Psoas muscle (tissue), 8 donors: ENCODE results near the gene LNX1. TPM values are rescaled to one million over a fixed set of nuclear protein-coding genes. Genes with fewer than 3 reads are reported as not detected.

Experiments used
- ATAC-seq, 4 donors: fragments of 200-7000 bp; cut with Tn5 transposase; one replicate each; pipeline ENCODE4 v1.9.1; 2020; ENCODE audit warnings: moderate library complexity in 3 of 4, mild to moderate bottlenecking in 2 of 4
- DNase-seq, 2 donors: peaks; one replicate each; pipeline ENCODE4 v3.0.0-alpha.2; 2020
- H3K27ac ChIP-seq: fragments of 200-600 bp; one replicate; pipeline ENCODE4 v1.8.0; 2022
- H3K27me3 ChIP-seq, 3 donors: fragments of 200-600 bp in 1 of 3; one replicate each; pipeline versions ENCODE4 v1.6.1 to v1.8.0; 2013 to 2022; ENCODE audit warnings: low read length in 2 of 3, mild to moderate bottlenecking in 2 of 3, moderate library complexity in 1 of 3; ENCODE audit not compliant: insufficient read depth in 3 of 3
- H3K36me3 ChIP-seq, 2 donors: fragments of 200-600 bp in 1 of 2; one replicate each; pipeline versions ENCODE4 v1.6.1 to v1.8.0; 2013 to 2022; ENCODE audit warnings: low read depth in 1 of 2, mild to moderate bottlenecking in 1 of 2, moderate library complexity in 1 of 2; ENCODE audit not compliant: insufficient read depth in 1 of 2
- H3K4me1 ChIP-seq: fragments of 200-600 bp; one replicate; pipeline ENCODE4 v1.8.0; 2022
- H3K4me3 ChIP-seq: fragments of 200-600 bp; one replicate; pipeline ENCODE4 v1.8.0; 2022; ENCODE audit warnings: mild to moderate bottlenecking
- H3K9me3 ChIP-seq: fragments of 200-600 bp; one replicate; pipeline ENCODE4 v1.8.0; 2022
- WGBS, 3 donors: extraction: QIAGEN DNeasy Blood & Tissue Kit; methylation state at CpG; one replicate each; pipeline versions ENCODE4 v1.1.6 to v1.1.7; 2013; 5-methylcytosine and 5-hydroxymethylcytosine counted together
- intact Hi-C, 2 donors: fragments of 100-400 bp; cut with DNase I; formaldehyde crosslinking; loops; one replicate each; pipeline versions ENCODE4 v1.11.0 to v1.14.2; 2022
- polyA plus RNA-seq, 3 donors: library from polyadenylated mRNA; stranded (reverse); fragments of 200-250 nt; gene quantifications; one replicate each; pipeline ENCODE4 v1.2.3, GENCODE V29; 2013
- total RNA-seq, 4 donors: library from RNA; stranded (reverse); fragmentation: NEBNext Ultra II Directional in 2 of 4; extraction: Animal tissue kit (Norgen Biotek cat#: 25700) in 2 of 4; gene quantifications; one replicate each; pipeline versions ENCODE4 v1.2.1 to v1.2.4, GENCODE V29; 2021 to 2023
- TF ChIP-seq, protein P1 (sequence below): fragments of 200-600 bp; IDR thresholded peaks from one replicate; pipeline ENCODE4 v1.8.0; 2022; ENCODE audit warnings: antibody characterized with exemption
- donor health status: healthy with polysubstance abuse.
- donor health status: DM: no; HTN: no; CAD: no; lungs with moderate emphysema.
- donor health status: Bipolar disorder and iron deficiency.
- donor health status: healthy.
- donor health status: DM: yes; HTN: yes; CAD: no.
- donor health status: DM: no; HTN: no; CAD: no.
- donor health status: DM: no; HTN: no; CAD: no.
- donor health status: DM: yes; HTN: yes; CAD: no.

The LNX1 gene
- total and polyA plus RNA-seq, 7 donors: 2.1 to 13.9 (median 4.3) TPM

DNA sequence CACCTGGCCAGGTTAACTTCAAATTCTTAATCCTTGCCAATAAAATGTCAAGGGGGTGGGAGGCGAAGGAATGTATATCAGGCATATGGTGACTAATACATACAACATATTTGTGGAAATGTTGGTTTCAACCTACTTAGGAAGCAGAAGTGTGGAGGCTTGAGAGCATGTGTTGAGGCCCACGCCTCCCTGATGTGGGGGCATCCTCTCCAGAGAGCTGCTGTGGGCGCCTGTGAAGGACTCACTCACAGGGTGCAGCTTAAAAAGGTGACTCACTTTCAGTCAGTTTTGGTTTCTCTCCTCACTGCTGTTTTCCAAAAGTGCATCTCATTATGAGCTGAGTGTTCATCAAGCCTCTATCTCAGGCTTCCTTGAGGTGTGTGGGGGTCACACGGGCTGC is 27.5 kb downstream of the LNX1 start:
- ATAC-seq (no peak), DNase-seq (no peak)
- Histone ChIP-seq H3K36me3 (no peaks in the 10 kb centered on the region), H3K27me3 (no peaks in the 10 kb centered on the region), H3K27ac (no peak overlapping the region), H3K4me3 (no peak overlapping the region), H3K9me3 (no peaks in the 10 kb centered on the region), H3K4me1 (no peaks in the 10 kb centered on the region)
- WGBS, 3 donors: 72 to 87% (median 86%) methylated on average over 4 of the region's 4 CpGs
- intact Hi-C loops: no loop called here
- TF ChIP-seq, protein P1, sequence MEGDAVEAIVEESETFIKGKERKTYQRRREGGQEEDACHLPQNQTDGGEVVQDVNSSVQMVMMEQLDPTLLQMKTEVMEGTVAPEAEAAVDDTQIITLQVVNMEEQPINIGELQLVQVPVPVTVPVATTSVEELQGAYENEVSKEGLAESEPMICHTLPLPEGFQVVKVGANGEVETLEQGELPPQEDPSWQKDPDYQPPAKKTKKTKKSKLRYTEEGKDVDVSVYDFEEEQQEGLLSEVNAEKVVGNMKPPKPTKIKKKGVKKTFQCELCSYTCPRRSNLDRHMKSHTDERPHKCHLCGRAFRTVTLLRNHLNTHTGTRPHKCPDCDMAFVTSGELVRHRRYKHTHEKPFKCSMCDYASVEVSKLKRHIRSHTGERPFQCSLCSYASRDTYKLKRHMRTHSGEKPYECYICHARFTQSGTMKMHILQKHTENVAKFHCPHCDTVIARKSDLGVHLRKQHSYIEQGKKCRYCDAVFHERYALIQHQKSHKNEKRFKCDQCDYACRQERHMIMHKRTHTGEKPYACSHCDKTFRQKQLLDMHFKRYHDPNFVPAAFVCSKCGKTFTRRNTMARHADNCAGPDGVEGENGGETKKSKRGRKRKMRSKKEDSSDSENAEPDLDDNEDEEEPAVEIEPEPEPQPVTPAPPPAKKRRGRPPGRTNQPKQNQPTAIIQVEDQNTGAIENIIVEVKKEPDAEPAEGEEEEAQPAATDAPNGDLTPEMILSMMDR: no peak

DNA sequence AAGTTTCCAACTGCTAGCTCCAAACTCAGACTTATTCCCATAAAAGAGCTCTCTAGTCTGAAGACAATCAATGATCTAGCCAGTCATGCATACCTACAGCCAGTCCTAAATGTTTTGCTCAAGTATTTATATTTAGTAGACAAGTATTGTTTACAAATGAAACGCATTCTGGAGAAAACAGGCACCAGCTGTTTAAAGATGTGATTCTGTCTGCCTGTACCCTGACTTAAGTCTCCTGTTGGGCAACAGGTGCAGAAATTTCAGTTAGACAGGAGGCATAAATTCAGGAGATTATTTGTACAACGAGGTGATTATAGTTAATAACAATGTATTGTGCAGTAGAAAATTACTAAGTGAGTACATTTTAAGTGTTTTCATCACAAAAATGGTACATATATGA is 28.9 kb downstream of the LNX1 start:
- intact Hi-C loops: no loop called here
- Histone ChIP-seq H3K4me3 (no peak overlapping the region), H3K9me3 (no peaks in the 10 kb centered on the region), H3K4me1 (no peaks in the 10 kb centered on the region), H3K36me3 (no peaks in the 10 kb centered on the region), H3K27ac (no peak overlapping the region), H3K27me3 (no peaks in the 10 kb centered on the region)
- no peak for ATAC-seq
- 37 to 49% (median 47%) methylated on average over 2 of the region's 2 CpGs for WGBS, 3 donors
- TF ChIP-seq, protein P1: no peak
- DNase-seq: no peak

- H3K27me3 ChIP-seq: no peaks in the 10 kb centered on the region
- 76 to 78% (median 77%) methylated on average over 3 of the region's 3 CpGs for WGBS, 3 donors
- no peak overlapping the region for H3K27ac ChIP-seq
- TF ChIP-seq, protein P1: no peak
- intact Hi-C loops: no loop called here
- H3K9me3 ChIP-seq: no peaks in the 10 kb centered on the region
- H3K4me1 ChIP-seq: no peaks in the 10 kb centered on the region
- DNase-seq (no peak), ATAC-seq (no peak)
- no peaks in the 10 kb centered on the region for H3K36me3 ChIP-seq
- H3K4me3 ChIP-seq: no peak overlapping the region
These were observed 32.2 kb downstream of the LNX1 start for GRCh38 chr4:53559021-53559620.

DNA sequence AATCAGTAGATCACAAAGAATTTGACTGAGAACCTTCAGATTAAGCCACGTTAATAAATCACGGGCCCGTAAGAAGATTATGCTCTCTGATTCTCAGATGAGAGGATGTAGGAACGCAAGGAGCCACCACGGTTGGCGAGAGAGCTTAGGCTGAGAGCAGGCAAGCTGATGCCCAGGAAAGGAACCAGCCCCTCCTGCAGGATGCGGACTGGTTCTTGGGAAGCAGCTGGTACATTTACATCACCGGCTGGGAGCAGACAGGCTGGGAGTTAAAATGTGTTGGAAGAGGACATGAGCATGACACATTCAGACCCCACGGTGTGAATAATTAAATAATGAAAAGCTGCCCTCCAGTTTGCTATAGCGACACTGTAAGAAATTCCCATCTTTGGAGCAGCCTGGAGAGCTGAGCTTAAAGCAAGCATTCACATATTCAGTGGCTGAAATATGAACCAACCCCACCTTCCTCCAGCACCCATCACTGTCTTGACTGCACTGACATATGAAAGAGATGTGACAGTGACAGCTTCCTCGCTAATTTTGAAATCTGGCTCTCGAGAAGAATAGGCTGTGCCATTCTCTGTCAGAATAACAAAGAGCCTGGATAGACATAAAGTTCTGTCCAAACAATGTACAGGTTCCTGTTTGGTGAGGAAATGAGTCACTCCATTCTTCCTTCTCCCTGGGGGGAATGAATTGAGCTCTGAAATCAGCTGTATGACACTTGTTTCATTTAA is 33.1 kb downstream of the LNX1 start:
- Histone ChIP-seq H3K4me3 (no peak overlapping the region), H3K4me1 (no peaks in the 10 kb centered on the region), H3K9me3 (no peaks in the 10 kb centered on the region), H3K27ac (no peak overlapping the region), H3K36me3 (no peaks in the 10 kb centered on the region), H3K27me3 (no peaks in the 10 kb centered on the region)
- 25 to 38% (median 31%) methylated on average over 12 of the region's 12 CpGs for WGBS, 3 donors
- DNase-seq (no peak), ATAC-seq (no peak)
- intact Hi-C loops: no loop called here
- TF ChIP-seq, protein P1: no peak
